Activated naive CD8-positive, alpha-beta T cell treated with anti-CD3 and anti-CD28 coated beads, Interleukin-2, amount 50 U/mL, for 24 hours (primary cell): Measurements from ENCODE around the gene CEP112.
"Not testable (repeated sequence)": the region's sequence is repeated elsewhere in the genome, so short reads cannot be mapped to it uniquely, and the experiment has no call there.

Source experiments
- ATAC-seq: fragments of 150-1000 bp; cut with Tn5 transposase; one replicate; pipeline ENCODE4 v1.10.0; 2021
- DNase-seq: peaks from one replicate; pipeline ENCODE4 v3.0.0; 2021
- H3K27ac Mint-ChIP-seq: one replicate; pipeline ENCODE4 v1.8.0; 2021; ENCODE audit warnings: mild to moderate bottlenecking, mixed read lengths
- H3K27me3 Mint-ChIP-seq: one replicate; pipeline ENCODE4 v1.8.0; 2021; ENCODE audit warnings: mixed read lengths
- H3K36me3 Mint-ChIP-seq: one replicate; pipeline ENCODE4 v1.8.0; 2021; ENCODE audit warnings: low read depth, mixed read lengths
- H3K4me1 Mint-ChIP-seq: one replicate; pipeline ENCODE4 v1.8.0; 2021; ENCODE audit warnings: mixed read lengths
- H3K4me3 Mint-ChIP-seq: one replicate; pipeline ENCODE4 v1.8.0; 2021; ENCODE audit warnings: mild to moderate bottlenecking, moderate library complexity, mixed read lengths
- H3K9me3 Mint-ChIP-seq: one replicate; pipeline ENCODE4 v1.8.0; 2021; ENCODE audit warnings: mixed read lengths

CEP112 gene

GRCh38 chr17:65707780-65708179 is 484.2 kb downstream of the CEP112 start:
- peaks cover 9% of the 10 kb centered on the region for H3K4me1 Mint-ChIP-seq
- H3K4me3 Mint-ChIP-seq = no peak overlapping the region
- no peaks in the 10 kb centered on the region for H3K36me3 Mint-ChIP-seq

GRCh38 chr17:65704731-65705130 is 487.2 kb downstream of the CEP112 start:
- H3K4me1 Mint-ChIP-seq = no peaks in the 10 kb centered on the region
- no peak for ATAC-seq
- H3K36me3 Mint-ChIP-seq = no peaks in the 10 kb centered on the region

More at GRCh38 chr17:65707780-65708179, 484.2 kb downstream of the CEP112 start:
- no peaks in the 10 kb centered on the region for H3K9me3 Mint-ChIP-seq
- ATAC-seq = no peak
- no peak overlapping the region for H3K27ac Mint-ChIP-seq
- DNase-seq = no peak
- H3K27me3 Mint-ChIP-seq = no peaks in the 10 kb centered on the region

GRCh38 chr17:65703891-65704290 is 488.0 kb downstream of the CEP112 start:
- H3K4me3 Mint-ChIP-seq = no peak overlapping the region
- no peak overlapping the region for H3K27ac Mint-ChIP-seq
- no peaks in the 10 kb centered on the region for H3K27me3 Mint-ChIP-seq
- no peaks in the 10 kb centered on the region for H3K4me1 Mint-ChIP-seq
- no peak for DNase-seq
- no peaks in the 10 kb centered on the region for H3K9me3 Mint-ChIP-seq
- H3K36me3 Mint-ChIP-seq = no peaks in the 10 kb centered on the region
- ATAC-seq = no peak

More at GRCh38 chr17:65704731-65705130, 487.2 kb downstream of the CEP112 start:
- Mint-ChIP-seq H3K27ac (no peak overlapping the region), H3K27me3 (no peaks in the 10 kb centered on the region), H3K9me3 (no peaks in the 10 kb centered on the region), H3K4me3 (no peak overlapping the region)
- DNase-seq = no peak

GRCh38 chr17:65699459-65699858 is 492.5 kb downstream of the CEP112 start:
- Mint-ChIP-seq H3K36me3 (no peaks in the 10 kb centered on the region), H3K27ac (no peak overlapping the region), H3K4me1 (no peaks in the 10 kb centered on the region), H3K4me3 (no peak overlapping the region), H3K9me3 (no peaks in the 10 kb centered on the region), H3K27me3 (no peaks in the 10 kb centered on the region)
- no peak for DNase-seq
- ATAC-seq = no peak

GRCh38 chr17:65698381-65699061 is 493.4 kb downstream of the CEP112 start:
- ATAC-seq (no peak), DNase-seq (no peak)
- H3K36me3 Mint-ChIP-seq = no peaks in the 10 kb centered on the region
- H3K4me1 Mint-ChIP-seq = no peaks in the 10 kb centered on the region
- no peak overlapping the region for H3K4me3 Mint-ChIP-seq
- H3K27me3 Mint-ChIP-seq = no peaks in the 10 kb centered on the region
- H3K9me3 Mint-ChIP-seq = no peaks in the 10 kb centered on the region
- H3K27ac Mint-ChIP-seq = no peak overlapping the region

GRCh38 chr17:65697661-65698060 is 494.3 kb downstream of the CEP112 start:
- DNase-seq (no peak), ATAC-seq (no peak)
- H3K36me3 Mint-ChIP-seq = no peaks in the 10 kb centered on the region
- no peak overlapping the region for H3K27ac Mint-ChIP-seq
- H3K9me3 Mint-ChIP-seq = no peaks in the 10 kb centered on the region
- H3K4me1 Mint-ChIP-seq = no peaks in the 10 kb centered on the region
- no peak overlapping the region for H3K4me3 Mint-ChIP-seq
- H3K27me3 Mint-ChIP-seq = no peaks in the 10 kb centered on the region

- ATAC-seq = no peak
- DNase-seq = no peak
- Mint-ChIP-seq H3K27ac (no peak overlapping the region), H3K27me3 (no peaks in the 10 kb centered on the region), H3K9me3 (no peaks in the 10 kb centered on the region), H3K36me3 (no peaks in the 10 kb centered on the region), H3K4me3 (no peak overlapping the region), H3K4me1 (no peaks in the 10 kb centered on the region)
These were observed 495.1 kb downstream of the CEP112 start for GRCh38 chr17:65696739-65697394.

GRCh38 chr17:65694601-65695000 is 497.3 kb downstream of the CEP112 start:
- Mint-ChIP-seq H3K36me3 (no peaks in the 10 kb centered on the region), H3K27ac (no peak overlapping the region), H3K4me3 (no peak overlapping the region), H3K9me3 (no peaks in the 10 kb centered on the region), H3K4me1 (peaks cover 7% of the 10 kb centered on the region), H3K27me3 (no peaks in the 10 kb centered on the region)
- ATAC-seq (no peak), DNase-seq (no peak)

- Mint-ChIP-seq H3K27me3 (no peaks in the 10 kb centered on the region), H3K4me1 (peaks cover 7% of the 10 kb centered on the region), H3K4me3 (no peak overlapping the region), H3K36me3 (no peaks in the 10 kb centered on the region), H3K9me3 (no peaks in the 10 kb centered on the region), H3K27ac (no peak overlapping the region)
- no peak for ATAC-seq
- no peak for DNase-seq
These were observed 501.2 kb downstream of the CEP112 start for GRCh38 chr17:65690626-65691310.

- H3K27me3 Mint-ChIP-seq = no peaks in the 10 kb centered on the region
- DNase-seq (no peak), ATAC-seq (no peak)
- no peak overlapping the region for H3K4me3 Mint-ChIP-seq
- H3K36me3 Mint-ChIP-seq = no peaks in the 10 kb centered on the region
- no peak overlapping the region for H3K27ac Mint-ChIP-seq
- no peaks in the 10 kb centered on the region for H3K9me3 Mint-ChIP-seq
- peaks cover 7% of the 10 kb centered on the region for H3K4me1 Mint-ChIP-seq
These were observed 503.6 kb downstream of the CEP112 start for GRCh38 chr17:65688307-65688706.

- no peaks in the 10 kb centered on the region for H3K4me1 Mint-ChIP-seq
- H3K27me3 Mint-ChIP-seq = no peaks in the 10 kb centered on the region
- H3K36me3 Mint-ChIP-seq = no peaks in the 10 kb centered on the region
- H3K4me3 Mint-ChIP-seq = no peak overlapping the region
- ATAC-seq (no peak), DNase-seq (no peak)
- H3K9me3 Mint-ChIP-seq = no peaks in the 10 kb centered on the region
- no peak overlapping the region for H3K27ac Mint-ChIP-seq
These were observed 506.8 kb downstream of the CEP112 start for GRCh38 chr17:65685110-65685509.

GRCh38 chr17:65684631-65685030 is 507.3 kb downstream of the CEP112 start:
- Mint-ChIP-seq H3K27ac (no peak overlapping the region), H3K4me1 (no peaks in the 10 kb centered on the region), H3K9me3 (no peaks in the 10 kb centered on the region), H3K4me3 (no peak overlapping the region), H3K27me3 (no peaks in the 10 kb centered on the region), H3K36me3 (no peaks in the 10 kb centered on the region)
- ATAC-seq = no peak
- no peak for DNase-seq

- ATAC-seq = no peak
- H3K9me3 Mint-ChIP-seq = no peaks in the 10 kb centered on the region
These were observed 508.5 kb downstream of the CEP112 start for GRCh38 chr17:65683428-65683827.

GRCh38 chr17:65681763-65682162 is 510.2 kb downstream of the CEP112 start:
- H3K36me3 Mint-ChIP-seq, H3K27me3 Mint-ChIP-seq, ATAC-seq, H3K27ac Mint-ChIP-seq, DNase-seq, H3K9me3 Mint-ChIP-seq, H3K4me1 Mint-ChIP-seq, H3K4me3 Mint-ChIP-seq: not testable (repeated sequence)

More at GRCh38 chr17:65683428-65683827, 508.5 kb downstream of the CEP112 start:
- Mint-ChIP-seq H3K36me3 (no peaks in the 10 kb centered on the region), H3K27me3 (no peaks in the 10 kb centered on the region), H3K4me1 (no peaks in the 10 kb centered on the region), H3K27ac (no peak overlapping the region), H3K4me3 (no peak overlapping the region)
- DNase-seq = no peak
